ACHN (cell line): ENCODE measurements around the gene SPACA4.

Experiments used
- DNase-seq: peaks from one replicate; pipeline ENCODE4 v3.0.0-alpha.2; 2015
- in situ Hi-C: cut with HindIII; loops from 2 replicates; pipeline ENCODE4 v1.10.0; 2017; ENCODE audit warnings: low sequenced_read_pairs, low pct_ligation_motif_present, low pct_unique_long_range_greater_than_20kb

SPACA4 gene

DNA sequence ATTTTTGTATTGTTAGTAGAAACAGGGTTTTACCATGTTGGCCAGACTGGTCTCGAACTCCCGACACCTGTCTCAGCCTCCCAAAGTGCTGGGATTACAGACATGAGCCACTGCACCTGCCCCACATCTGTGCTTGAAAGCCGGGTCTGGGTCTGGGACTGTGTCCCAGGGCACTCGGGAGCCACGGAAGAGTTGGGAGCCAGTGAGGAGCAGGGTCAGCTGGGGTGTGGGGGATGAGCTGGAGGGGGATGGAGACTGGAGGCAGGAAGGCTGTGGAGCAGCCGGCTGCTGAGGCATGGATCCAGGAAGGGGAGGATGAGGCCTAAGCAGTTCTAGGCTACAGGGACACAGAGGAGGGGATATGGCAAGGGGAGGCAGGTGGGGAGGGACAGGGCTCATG is 10.7 kb upstream of the SPACA4 start:
- in situ Hi-C loops = no loop called here
- DNase-seq = no peak

DNA sequence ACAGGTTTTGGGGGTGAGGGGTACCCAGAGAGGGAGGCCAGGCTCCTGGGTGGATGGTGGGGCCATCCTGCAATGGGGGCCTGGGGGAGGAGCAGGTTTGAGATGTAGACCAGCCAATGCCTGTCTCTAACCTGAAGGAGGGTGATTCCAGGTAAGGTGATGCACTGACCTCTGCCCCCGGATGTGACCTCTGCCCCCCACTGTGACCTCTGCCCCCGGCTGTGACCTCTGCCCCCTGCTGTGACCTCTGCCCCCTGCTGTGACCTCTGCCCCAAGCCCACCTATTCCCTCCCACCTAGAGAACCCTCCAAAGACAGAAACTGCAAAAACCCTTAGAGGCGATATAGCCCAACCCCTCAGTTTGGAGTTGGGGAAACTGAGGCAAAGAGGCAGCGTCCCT is 10.3 kb upstream of the SPACA4 start:
- in situ Hi-C loops = no loop called here
- DNase-seq = no peak

DNA sequence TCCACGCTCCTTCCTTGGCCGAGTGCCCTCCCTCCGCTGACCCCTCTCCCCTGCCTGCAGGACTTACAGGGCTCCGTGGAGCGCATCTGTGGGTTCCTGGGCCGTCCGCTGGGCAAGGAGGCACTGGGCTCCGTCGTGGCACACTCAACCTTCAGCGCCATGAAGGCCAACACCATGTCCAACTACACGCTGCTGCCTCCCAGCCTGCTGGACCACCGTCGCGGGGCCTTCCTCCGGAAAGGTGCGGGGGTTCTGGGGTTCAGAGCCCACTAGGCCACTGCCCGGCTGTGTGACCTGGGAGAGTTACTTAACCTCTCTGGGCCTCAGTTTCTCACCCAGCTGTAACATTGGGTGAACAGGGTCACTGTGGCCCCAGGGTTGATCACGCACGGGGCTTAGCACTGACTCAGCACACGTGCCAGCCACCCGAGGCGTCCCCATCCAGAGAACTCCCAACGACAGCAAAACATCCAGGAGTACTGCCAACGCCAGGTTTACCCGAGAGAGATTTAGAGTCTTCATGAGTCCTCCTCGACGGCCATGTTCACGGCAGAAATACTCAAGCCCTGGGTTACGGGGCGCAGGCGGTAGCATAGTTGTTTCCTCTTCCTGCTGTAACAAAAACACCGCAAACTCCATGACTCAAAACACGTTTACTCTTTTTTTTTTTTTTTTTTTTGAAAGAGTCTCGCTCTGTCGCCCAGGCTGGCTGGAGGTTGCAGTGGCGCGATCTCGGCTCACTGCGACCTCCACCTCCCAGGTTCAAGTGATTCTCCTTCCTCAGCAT is 9.7 kb upstream of the SPACA4 start:
- in situ Hi-C loops = no loop called here
- no peak for DNase-seq

GRCh38 chr19:48598996-48599700 is 7.4 kb upstream of the SPACA4 start:
- in situ Hi-C loops = no loop called here
- DNase-seq = no peak

- in situ Hi-C loops = no loop called here
Observed at GRCh38 chr19:48600679-48601417, 5.7 kb upstream of the SPACA4 start.

GRCh38 chr19:48603001-48603400 is 3.5 kb upstream of the SPACA4 start:
- DNase-seq = no peak
- in situ Hi-C loops = no loop called here

More at GRCh38 chr19:48600679-48601417, 5.7 kb upstream of the SPACA4 start:
- DNase-seq = no peak

- DNase-seq = no peak
- in situ Hi-C loops = no loop called here
Observed at GRCh38 chr19:48603449-48603848, 3.1 kb upstream of the SPACA4 start.

DNA sequence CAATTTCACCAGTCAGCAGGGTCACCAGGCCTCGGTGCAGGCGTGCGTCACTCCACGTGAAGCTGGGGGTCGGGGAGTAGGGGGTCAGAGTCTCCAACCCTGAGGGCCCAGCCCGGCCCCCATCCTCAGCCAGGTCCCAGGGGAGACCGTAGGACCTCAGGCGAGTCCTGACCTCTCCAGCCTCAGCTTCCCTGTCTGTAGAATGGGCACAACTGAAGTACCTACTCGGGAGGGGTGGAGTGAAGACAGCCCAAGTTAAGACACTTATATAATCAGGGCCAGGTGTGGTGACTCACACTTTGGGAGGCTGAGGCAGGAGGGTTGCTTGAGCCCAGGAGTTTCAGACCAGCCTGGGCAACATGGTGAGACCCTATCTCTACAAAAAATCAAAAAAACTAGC is 2.7 kb upstream of the SPACA4 start:
- in situ Hi-C loops = no loop called here
- DNase-seq = no peak

GRCh38 chr19:48607359-48607755 is 815 bp downstream of the SPACA4 start:
- DNase-seq = no peak

DNA sequence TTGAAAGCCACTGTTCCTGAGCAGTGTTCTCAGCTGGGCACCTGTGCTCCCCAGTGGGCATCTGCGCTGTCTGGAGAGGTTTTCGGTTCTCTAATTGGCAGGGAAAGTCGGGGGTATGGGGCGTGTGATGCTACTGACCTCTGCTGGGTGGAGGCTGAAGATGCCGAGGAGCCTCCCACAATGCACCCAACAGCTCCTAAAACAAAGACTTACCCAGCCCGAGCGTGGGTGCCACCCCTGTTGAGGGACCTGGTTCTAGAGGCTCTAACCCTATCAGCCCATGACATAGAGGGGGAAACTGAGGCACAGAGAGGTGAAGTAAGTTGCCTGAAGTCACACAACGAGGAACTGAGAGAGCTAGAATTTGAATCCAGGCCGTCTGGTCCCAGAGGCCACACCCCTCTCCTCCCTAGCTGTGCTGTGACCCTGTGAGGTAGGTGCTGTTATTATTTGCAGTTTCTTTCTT is 2.3 kb downstream of the SPACA4 start:
- in situ Hi-C loops = no loop called here

More at GRCh38 chr19:48607359-48607755, 815 bp downstream of the SPACA4 start:
- in situ Hi-C loops = no loop called here

DNA sequence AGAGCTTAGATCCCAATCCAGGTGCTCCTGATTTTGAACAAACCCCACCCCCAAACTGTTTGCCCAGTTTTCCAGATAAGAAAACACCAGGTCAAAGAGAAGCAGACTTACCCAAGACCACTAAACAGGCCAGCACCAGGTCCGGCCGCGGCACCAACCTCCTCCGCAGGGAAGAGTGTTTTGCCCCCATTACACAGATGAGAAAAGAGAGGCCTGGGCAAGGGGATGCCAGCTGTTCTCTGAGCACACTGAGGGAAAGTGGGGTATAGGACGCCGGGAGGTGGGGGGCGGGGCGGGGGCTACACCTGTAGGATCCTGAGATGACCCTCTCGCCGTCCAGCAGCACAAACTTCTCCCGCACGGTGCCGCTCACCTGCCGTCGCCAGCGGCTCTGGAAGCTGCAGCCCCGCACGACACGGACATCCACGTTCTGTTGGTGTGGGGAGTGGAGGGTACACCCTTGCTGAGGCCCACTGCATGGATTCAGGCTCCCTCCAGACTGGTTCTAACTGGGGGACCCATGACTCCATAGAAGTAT is 3.1 kb downstream of the SPACA4 start:
- no peak for DNase-seq
- in situ Hi-C loops = no loop called here

More for the DNA sequence above, 2.3 kb downstream of the SPACA4 start:
- peak; percentile 59 for DNase-seq

DNA sequence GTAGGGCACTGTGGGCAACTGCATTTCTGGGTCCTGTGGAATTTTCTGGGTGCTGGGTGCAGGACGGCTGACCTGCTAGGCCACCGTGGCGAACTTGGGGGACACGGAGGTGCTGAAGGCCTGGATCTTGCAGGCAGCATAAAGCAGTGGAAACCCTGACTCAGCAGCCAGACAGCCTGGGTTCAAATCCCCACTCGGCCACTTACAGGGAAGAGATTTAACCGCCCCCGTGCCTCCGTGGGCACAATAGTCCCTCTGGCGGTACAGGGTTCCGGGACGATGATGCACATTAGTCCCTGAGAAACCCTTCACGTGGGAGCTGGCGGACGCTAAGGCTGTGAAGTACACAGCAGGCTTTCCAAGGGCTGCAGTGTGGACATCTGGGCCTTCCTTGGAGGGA is 5.3 kb downstream of the SPACA4 start:
- in situ Hi-C loops = no loop called here
- no peak for DNase-seq

- in situ Hi-C loops = no loop called here
- no peak for DNase-seq
Observed at GRCh38 chr19:48613024-48613851, 6.7 kb downstream of the SPACA4 start.

GRCh38 chr19:48613852-48614435 is 7.4 kb downstream of the SPACA4 start:
- no peak for DNase-seq
- in situ Hi-C loops = no loop called here

GRCh38 chr19:48614436-48615230 is 8.1 kb downstream of the SPACA4 start, which contains the start of gene FAM83E:
FAM83E (minus strand) TSS chr19:48615076; CDS start chr19:48613372, 1,704 bp downstream.
- no peak for DNase-seq
- in situ Hi-C loops = no loop called here

DNA sequence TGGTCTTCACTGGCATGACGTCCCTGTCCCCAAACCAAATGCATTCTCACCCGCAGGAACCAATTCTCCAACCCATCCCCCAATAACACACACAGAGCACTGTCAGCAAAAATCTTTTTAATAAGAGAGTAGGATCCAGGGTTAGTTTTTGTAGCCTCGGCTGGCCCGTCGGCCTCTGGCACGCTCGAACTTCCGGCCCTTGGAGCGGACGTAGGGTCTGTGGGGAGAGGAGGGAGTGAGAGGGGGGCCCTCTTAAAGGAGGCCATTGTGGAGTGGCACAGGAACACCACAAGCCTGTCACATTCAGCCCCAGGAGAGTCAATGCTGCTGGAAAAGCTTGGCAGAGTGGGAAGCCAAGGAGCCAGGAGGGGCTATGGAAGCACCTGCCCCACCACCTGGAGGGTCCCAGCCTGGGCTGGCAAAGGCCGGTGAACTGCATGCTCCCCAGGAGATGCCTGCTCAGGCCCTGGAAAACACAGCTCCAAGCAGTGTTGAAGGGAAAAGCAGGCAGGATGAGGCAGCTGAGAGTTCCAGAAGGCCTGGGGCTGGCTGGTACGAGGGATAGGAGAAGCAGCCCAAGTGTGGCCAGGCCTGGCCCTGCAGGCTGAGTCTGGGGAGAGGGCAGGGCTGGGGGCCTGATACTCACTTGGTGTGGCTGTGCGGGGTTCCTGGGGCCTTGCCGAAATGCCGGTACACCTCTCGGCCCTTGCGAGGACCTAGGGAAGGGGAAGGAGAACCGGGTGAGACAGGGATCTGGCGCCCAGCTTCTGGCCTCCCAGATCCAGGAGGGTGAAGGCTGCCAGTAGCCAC is 8.9 kb downstream of the SPACA4 start:
- in situ Hi-C loops = no loop called here
- DNase-seq = no peak
